GM12801 (cell line): ENCODE data around the gene SORL1.

Source experiments
- TF ChIP-seq, protein P1 (sequence below): IDR thresholded peaks from one replicate; pipeline ENCODE4 v1.5.1; 2011; ENCODE audit warnings: control low read depth; ENCODE audit not compliant: insufficient read length; ENCODE audit errors: extremely low read depth

Gene SORL1

DNA sequence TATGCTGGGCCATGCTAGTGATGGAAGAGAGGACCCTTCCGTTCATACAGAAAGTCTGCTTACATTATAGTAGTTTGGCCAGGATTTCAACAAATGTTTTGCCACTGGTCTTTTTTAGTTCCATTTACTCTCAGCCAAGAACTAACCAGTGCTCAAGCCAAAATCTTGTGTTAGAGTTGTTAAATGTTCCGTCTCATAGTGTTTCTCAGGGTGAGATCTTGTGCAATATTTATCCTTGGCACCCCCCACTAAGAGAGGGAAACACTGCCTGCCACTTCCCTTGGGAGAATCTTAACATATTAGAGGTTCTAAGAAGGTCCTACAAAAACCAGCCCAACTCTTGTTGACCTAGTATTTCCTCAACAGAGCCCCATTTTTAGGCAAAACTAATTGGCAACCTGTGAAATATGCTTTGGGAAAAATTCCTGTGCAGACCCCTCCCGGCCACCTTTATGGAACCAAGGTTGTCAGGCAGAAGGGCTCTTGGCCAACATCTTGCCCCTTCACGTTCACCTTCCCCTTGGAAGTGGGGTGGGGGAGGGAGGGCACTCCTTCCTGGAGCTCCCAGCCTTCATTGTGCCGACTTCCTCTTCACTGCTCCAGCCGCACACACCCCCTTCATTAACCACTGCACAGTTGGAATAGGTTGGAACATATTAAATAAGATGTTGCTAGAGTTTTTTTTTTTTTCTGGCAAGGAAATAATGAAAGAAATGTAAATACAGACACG lies 173.8 kb downstream of the SORL1 start:
- TF ChIP-seq, protein P1, sequence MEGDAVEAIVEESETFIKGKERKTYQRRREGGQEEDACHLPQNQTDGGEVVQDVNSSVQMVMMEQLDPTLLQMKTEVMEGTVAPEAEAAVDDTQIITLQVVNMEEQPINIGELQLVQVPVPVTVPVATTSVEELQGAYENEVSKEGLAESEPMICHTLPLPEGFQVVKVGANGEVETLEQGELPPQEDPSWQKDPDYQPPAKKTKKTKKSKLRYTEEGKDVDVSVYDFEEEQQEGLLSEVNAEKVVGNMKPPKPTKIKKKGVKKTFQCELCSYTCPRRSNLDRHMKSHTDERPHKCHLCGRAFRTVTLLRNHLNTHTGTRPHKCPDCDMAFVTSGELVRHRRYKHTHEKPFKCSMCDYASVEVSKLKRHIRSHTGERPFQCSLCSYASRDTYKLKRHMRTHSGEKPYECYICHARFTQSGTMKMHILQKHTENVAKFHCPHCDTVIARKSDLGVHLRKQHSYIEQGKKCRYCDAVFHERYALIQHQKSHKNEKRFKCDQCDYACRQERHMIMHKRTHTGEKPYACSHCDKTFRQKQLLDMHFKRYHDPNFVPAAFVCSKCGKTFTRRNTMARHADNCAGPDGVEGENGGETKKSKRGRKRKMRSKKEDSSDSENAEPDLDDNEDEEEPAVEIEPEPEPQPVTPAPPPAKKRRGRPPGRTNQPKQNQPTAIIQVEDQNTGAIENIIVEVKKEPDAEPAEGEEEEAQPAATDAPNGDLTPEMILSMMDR = no peak

DNA sequence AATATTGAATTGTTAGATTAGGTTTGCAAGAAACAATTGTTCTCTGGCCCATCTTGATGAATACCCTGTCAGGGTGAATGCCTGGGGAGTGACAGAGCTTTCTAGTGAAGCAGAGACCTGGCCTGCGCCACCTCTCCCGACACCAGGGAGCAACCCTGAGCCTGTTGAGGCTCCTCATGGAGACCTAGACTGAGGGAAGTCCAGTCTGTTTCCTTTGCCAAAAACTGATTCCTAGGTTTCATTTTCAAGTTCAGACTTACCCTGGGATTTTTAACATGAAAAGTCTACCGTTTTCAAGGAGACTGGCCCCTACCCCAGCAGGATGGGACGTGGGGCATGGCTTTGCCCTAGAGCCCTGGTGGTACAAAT lies 174.4 kb downstream of the SORL1 start:
- TF ChIP-seq, protein P1 = no peak

DNA sequence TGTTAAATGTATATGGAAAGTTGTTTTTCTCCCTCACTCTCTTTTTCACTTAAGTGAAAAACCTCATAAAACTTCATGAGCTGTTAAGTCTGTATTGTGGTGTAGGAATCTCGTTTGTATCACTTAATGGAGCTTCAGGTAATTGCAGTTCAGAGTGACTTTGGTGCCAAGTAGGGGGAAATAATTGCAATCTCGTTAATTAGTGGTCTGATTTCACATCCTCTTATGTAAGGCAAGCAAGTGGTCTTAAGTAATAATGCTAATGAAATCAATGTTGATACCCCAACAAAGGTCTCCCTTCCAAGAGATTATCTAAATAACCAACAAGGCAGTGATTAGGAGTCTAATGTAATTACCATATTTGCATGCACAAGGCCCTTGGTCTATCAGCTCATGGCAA lies 174.9 kb downstream of the SORL1 start:
- TF ChIP-seq, protein P1 = no peak

DNA sequence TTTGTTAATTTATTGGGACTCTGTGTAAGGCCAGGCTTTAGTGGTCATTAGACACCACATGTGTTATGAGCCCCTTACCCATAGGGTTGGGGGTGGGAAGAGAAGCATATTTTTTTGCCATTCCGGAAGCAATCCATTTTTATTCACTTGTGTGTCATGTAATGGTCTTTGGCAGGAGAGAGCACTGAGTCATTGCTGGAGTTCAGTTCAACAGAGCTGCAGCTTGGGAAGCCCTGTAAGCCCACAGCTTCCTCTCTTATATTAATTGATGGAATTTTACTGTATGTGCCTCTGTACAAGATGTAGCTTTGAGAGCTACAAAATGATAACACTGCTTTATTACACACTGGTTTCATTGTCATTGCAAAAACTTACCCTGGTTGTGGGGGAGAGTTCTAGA lies 177.9 kb downstream of the SORL1 start:
- TF ChIP-seq, protein P1 = no peak

DNA sequence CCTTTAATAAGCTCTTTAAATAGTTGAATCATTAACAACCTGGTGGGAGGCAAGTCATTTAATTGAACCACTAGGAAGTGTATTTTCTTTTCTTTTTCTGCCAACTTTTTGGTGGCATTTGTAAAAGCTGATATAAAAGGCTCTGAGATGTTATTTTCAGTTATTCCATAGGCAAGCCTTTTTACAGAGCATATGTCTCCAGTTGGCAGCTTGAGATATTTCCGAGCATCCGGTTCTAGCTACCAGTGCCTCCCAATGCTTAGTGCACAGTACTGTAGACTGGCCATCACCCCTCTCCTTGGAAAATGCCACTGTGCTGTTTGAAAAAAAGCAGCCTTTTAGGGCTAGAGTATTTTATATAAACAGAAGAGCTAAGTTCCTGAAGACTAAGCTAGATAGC lies 179.3 kb downstream of the SORL1 start:
- TF ChIP-seq, protein P1 = no peak

DNA sequence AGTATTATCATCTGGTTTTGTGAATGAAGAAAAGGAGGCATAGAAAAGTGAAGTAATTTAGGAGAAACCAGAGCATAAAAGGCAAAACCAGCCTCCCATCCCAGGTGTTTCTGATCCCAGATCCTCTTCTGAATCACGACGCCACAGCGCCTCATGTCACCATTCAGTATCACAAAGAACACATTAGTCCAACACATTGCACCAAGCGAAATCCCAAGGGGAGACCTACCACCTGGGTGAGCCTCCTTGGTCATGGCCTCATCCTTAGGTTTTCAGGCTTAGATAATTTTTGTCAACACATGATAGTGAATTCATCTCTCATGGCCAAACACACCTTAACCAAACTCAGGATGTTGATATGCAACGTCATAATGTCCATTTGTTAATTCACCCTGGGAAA lies 182.2 kb downstream of the SORL1 start:
- TF ChIP-seq, protein P1 = no peak

DNA sequence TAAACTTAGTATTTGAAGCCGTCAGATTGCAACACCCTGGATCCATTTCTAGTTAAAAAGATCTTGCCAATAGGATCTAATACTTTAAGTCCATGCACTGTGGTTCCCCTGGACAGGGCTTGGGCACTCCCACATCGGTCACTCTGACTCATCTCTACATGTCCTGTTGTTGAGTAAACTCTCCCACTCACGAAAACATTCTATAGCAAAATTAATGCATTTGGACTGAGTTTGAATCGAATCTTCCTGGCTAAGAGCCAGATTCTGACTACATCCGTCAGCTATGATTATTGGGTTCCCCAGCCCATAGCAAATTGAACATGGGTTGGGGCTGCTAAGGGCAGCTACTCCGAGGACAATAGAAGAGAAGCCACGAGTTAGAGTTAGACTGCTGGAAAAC lies 182.8 kb downstream of the SORL1 start:
- TF ChIP-seq, protein P1 = no peak
